PFSK-1 (cell line): ENCODE data around the gene ANKRD17.

Source experiments
- FOXP2 ChIP-seq: optimal IDR thresholded peaks from 2 replicates; pipeline ENCODE3; 2011; ENCODE audit warnings: borderline replicate concordance, control low read depth, inconsistent platforms; ENCODE audit not compliant: insufficient read depth; ENCODE audit errors: extremely low read length, extremely low read depth
- POLR2AphosphoS5 ChIP-seq: IDR thresholded peaks from 2 replicates; pipeline ENCODE4 v1.6.1; 2012; ENCODE audit warnings: low read depth, mild to moderate bottlenecking, control low read depth, low read length, moderate library complexity
- REST ChIP-seq, 2 experiments: IDR thresholded peaks; 2 replicates each; pipeline versions ENCODE4 v1.6.1 to v1.8.0; 2011 to 2012; ENCODE audit warnings: low read depth in 2 of 2, low read length in 2 of 2, control low read depth in 1 of 2, inconsistent platforms in 1 of 2, mild to moderate bottlenecking in 1 of 2, moderate library complexity in 1 of 2; ENCODE audit not compliant: insufficient read depth in 1 of 2
- SIN3A ChIP-seq: IDR thresholded peaks from 2 replicates; pipeline ENCODE4 v1.6.1; 2012; ENCODE audit warnings: mild to moderate bottlenecking, low read length, moderate library complexity, borderline replicate concordance; ENCODE audit not compliant: insufficient read depth
- TAF1 ChIP-seq: IDR thresholded peaks from 2 replicates; pipeline ENCODE4 v1.6.1; 2012; ENCODE audit warnings: low read length, control low read depth, borderline replicate concordance; ENCODE audit not compliant: insufficient read depth

ANKRD17 gene

GRCh38 chr4:73205482-73205881 is 53.1 kb downstream of the ANKRD17 start:
- TF ChIP-seq REST (IDR thresholded peaks at IDR 0.05; ENCODE audit: insufficient read depth in 1 of 2, low read depth in 2 of 2, low read length in 2 of 2) (no peak), TAF1 (no peak)

- TF ChIP-seq REST (IDR thresholded peaks at IDR 0.05; ENCODE audit: insufficient read depth in 1 of 2, low read depth in 2 of 2, low read length in 2 of 2) (no peak), SIN3A (no peak)
Observed at GRCh38 chr4:73197220-73197619, 61.4 kb downstream of the ANKRD17 start.

- no peak for TF ChIP-seq FOXP2
- TF ChIP-seq REST (IDR thresholded peaks at IDR 0.05; ENCODE audit: insufficient read depth in 1 of 2, low read depth in 2 of 2, low read length in 2 of 2) = no peak
- TF ChIP-seq POLR2AphosphoS5 = no peak
- no peak for TF ChIP-seq SIN3A
Observed at GRCh38 chr4:73194064-73194463, 64.5 kb downstream of the ANKRD17 start.

GRCh38 chr4:73193659-73194058 is 64.9 kb downstream of the ANKRD17 start:
- TF ChIP-seq POLR2AphosphoS5 (no peak), TAF1 (no peak), FOXP2 (no peak), SIN3A (no peak), REST (IDR thresholded peaks at IDR 0.05; ENCODE audit: insufficient read depth in 1 of 2, low read depth in 2 of 2, low read length in 2 of 2) (no peak)

GRCh38 chr4:73193155-73193554 is 65.4 kb downstream of the ANKRD17 start:
- TF ChIP-seq REST (IDR thresholded peaks at IDR 0.05; ENCODE audit: insufficient read depth in 1 of 2, low read depth in 2 of 2, low read length in 2 of 2) (no peak), POLR2AphosphoS5 (no peak), SIN3A (no peak), FOXP2 (no peak)
